IMR-90 (cell line): ENCODE data around the gene CLEC1A. TPM values are rescaled to one million over a fixed set of nuclear protein-coding genes. Genes with fewer than 3 reads are reported as not detected.

Experiments used
- ATAC-seq: fragments of 200-7000 bp; cut with Tn5 transposase; 2 replicates; pipeline ENCODE4 v1.9.1; 2020; ENCODE audit warnings: low read depth, mild to moderate bottlenecking, moderate library complexity
- BruUV-seq: library from RNA; stranded (reverse); fragments of 400-500 nt; replicated peaks from 2 replicates; lab custom pipeline; 2021; lab: Mats Ljungman, UMichigan
- CTCF ChIA-PET: fragments of 300-600 bp; formaldehyde crosslinking; extraction: SDS; loops from one replicate; lab custom pipeline; 2021; ENCODE audit warnings: antibody characterized with exemption; lab: Yijun Ruan, JAX
- POLR2A ChIA-PET: fragments of 300-600 bp; sonication (Branson Sonifier 250); formaldehyde crosslinking; loops from one replicate; lab custom pipeline; 2022; ENCODE audit warnings: antibody characterized with exemption; ENCODE audit not compliant: unreplicated experiment; lab: Charles Lee
- DNase-seq: peaks from one replicate; pipeline ENCODE4 v3.0.0; 2013
- H2AFZ ChIP-seq: replicated peaks from 2 replicates; pipeline ENCODE3; 2013; ENCODE audit warnings: low read length, mild to moderate bottlenecking; ENCODE audit not compliant: poor library complexity
- H2AK5ac ChIP-seq: 2 replicates; pipeline ENCODE4 v1.6.1; 2013; ENCODE audit warnings: low read depth, low read length, inconsistent platforms
- H2AK9ac ChIP-seq: replicated peaks from 2 replicates; pipeline ENCODE3; 2013; ENCODE audit warnings: mild to moderate bottlenecking, low read depth, low read length, moderate library complexity; ENCODE audit not compliant: poor library complexity
- H2BK120ac ChIP-seq: 2 replicates; pipeline ENCODE4 v1.6.1; 2013; ENCODE audit warnings: low read depth, low read length, inconsistent platforms
- H2BK15ac ChIP-seq: 3 replicates; pipeline ENCODE4 v1.6.1; 2013; ENCODE audit warnings: low read depth, low read length, inconsistent platforms
- H2BK20ac ChIP-seq: 2 replicates; pipeline ENCODE4 v1.6.1; 2013; ENCODE audit warnings: low read depth, mild to moderate bottlenecking, inconsistent platforms, low read length, moderate library complexity
- H2BK5ac ChIP-seq: 2 replicates; pipeline ENCODE4 v1.6.1; 2013; ENCODE audit warnings: mild to moderate bottlenecking, low read depth, low read length, inconsistent platforms; ENCODE audit not compliant: poor library complexity, severe bottlenecking
- H3K14ac ChIP-seq: replicated peaks from 2 replicates; pipeline ENCODE4 v1.6.1; 2013; ENCODE audit warnings: low read depth, low read length, inconsistent platforms
- H3K18ac ChIP-seq: 2 replicates; pipeline ENCODE4 v1.6.1; 2013; ENCODE audit warnings: low read depth, low read length, control low read depth
- H3K23ac ChIP-seq: 2 replicates; pipeline ENCODE4 v1.6.1; 2013; ENCODE audit warnings: low read depth, low read length, inconsistent platforms
- H3K27ac ChIP-seq: 2 replicates; pipeline ENCODE4 v1.5.1; 2013; ENCODE audit warnings: mild to moderate bottlenecking, control low read depth, low read length; ENCODE audit not compliant: insufficient read depth
- H3K27me3 ChIP-seq: 2 replicates; pipeline ENCODE4 v1.6.1; 2013; ENCODE audit warnings: low read length; ENCODE audit not compliant: control insufficient read depth, insufficient read depth
- H3K36me3 ChIP-seq: 2 replicates; pipeline ENCODE4 v1.6.1; 2013; ENCODE audit warnings: low read length, mixed read lengths; ENCODE audit not compliant: control insufficient read depth, insufficient read depth
- H3K4ac ChIP-seq: 2 replicates; pipeline ENCODE4 v1.6.1; 2013; ENCODE audit warnings: low read depth, low read length, inconsistent platforms
- H3K4me1 ChIP-seq: 2 replicates; pipeline ENCODE4 v1.6.1; 2013; ENCODE audit warnings: low read length, mixed read lengths; ENCODE audit not compliant: control insufficient read depth, insufficient read depth
- H3K4me2 ChIP-seq: 2 replicates; pipeline ENCODE4 v1.6.1; 2013; ENCODE audit warnings: low read depth, mild to moderate bottlenecking, control low read depth, low read length, moderate library complexity
- H3K4me3 ChIP-seq: 2 replicates; pipeline ENCODE4 v1.5.1; 2013; ENCODE audit warnings: low read depth, mild to moderate bottlenecking, control low read depth, low read length, moderate library complexity; ENCODE audit not compliant: insufficient read depth
- H3K56ac ChIP-seq: 2 replicates; pipeline ENCODE4 v1.6.1; 2013; ENCODE audit warnings: low read length, inconsistent platforms; ENCODE audit not compliant: insufficient read depth; ENCODE audit errors: extremely low read depth
- H3K79me1 ChIP-seq, 2 experiments: 2 replicates each; pipeline ENCODE4 v1.6.1; 2013; ENCODE audit warnings: low read length in 2 of 2, inconsistent platforms in 1 of 2, low read depth in 1 of 2
- H3K9ac ChIP-seq: 2 replicates; pipeline ENCODE4 v1.6.1; 2013; ENCODE audit warnings: low read depth, low read length, control low read depth
- H3K9me1 ChIP-seq: 2 replicates; pipeline ENCODE4 v1.6.1; 2013; ENCODE audit warnings: low read length, inconsistent platforms; ENCODE audit not compliant: insufficient read depth
- H3K9me3 ChIP-seq: 2 replicates; pipeline ENCODE4 v1.6.1; 2013; ENCODE audit warnings: low read length; ENCODE audit not compliant: control insufficient read depth, insufficient read depth
- H4K20me1 ChIP-seq: 2 replicates; pipeline ENCODE4 v1.6.1; 2013; ENCODE audit warnings: low read length, inconsistent platforms; ENCODE audit not compliant: insufficient read depth
- H4K5ac ChIP-seq: 2 replicates; pipeline ENCODE4 v1.6.1; 2013; ENCODE audit warnings: mild to moderate bottlenecking, low read depth, low read length, control low read depth
- H4K8ac ChIP-seq, 2 experiments: 2 replicates each; pipeline ENCODE4 v1.6.1; 2013; ENCODE audit warnings: low read depth in 2 of 2, low read length in 2 of 2, control low read depth in 1 of 2, inconsistent platforms in 1 of 2
- H4K91ac ChIP-seq: 2 replicates; pipeline ENCODE4 v1.6.1; 2013; ENCODE audit warnings: low read depth, low read length, inconsistent platforms; ENCODE audit not compliant: insufficient read depth
- BHLHE40 ChIP-seq: fragments of 150-350 bp; IDR thresholded peaks from 2 replicates; pipeline ENCODE4 v1.6.1; 2016; ENCODE audit warnings: mild to moderate bottlenecking, low read depth, low read length
- CEBPB ChIP-seq: IDR thresholded peaks from 2 replicates; pipeline ENCODE4 v1.6.1; 2012; ENCODE audit warnings: low read depth, low read length, improper control_type of control experiment
- MAFK ChIP-seq: IDR thresholded peaks from 2 replicates; pipeline ENCODE4 v1.6.1; 2012; ENCODE audit warnings: low read depth, low read length, improper control_type of control experiment
- MXI1 ChIP-seq: IDR thresholded peaks from 2 replicates; pipeline ENCODE4 v1.6.1; 2012; ENCODE audit warnings: low read depth, mild to moderate bottlenecking, low read length, moderate library complexity, borderline replicate concordance
- NFE2L2 ChIP-seq: fragments of 150-350 bp; IDR thresholded peaks from 2 replicates; pipeline ENCODE4 v1.6.1; 2016; ENCODE audit warnings: low read depth, mild to moderate bottlenecking, low read length
- POLR2A ChIP-seq: IDR thresholded peaks from 2 replicates; pipeline ENCODE4 v1.6.1; 2012; ENCODE audit warnings: mild to moderate bottlenecking, low read depth, low read length
- RAD21 ChIP-seq: IDR thresholded peaks from 2 replicates; pipeline ENCODE4 v1.6.1; 2012; ENCODE audit warnings: low read length, improper control_type of control experiment
- RCOR1 ChIP-seq: IDR thresholded peaks from 2 replicates; pipeline ENCODE4 v1.6.1; 2012; ENCODE audit warnings: mild to moderate bottlenecking, low read length, improper control_type of control experiment; ENCODE audit not compliant: insufficient replicate concordance
- RFX5 ChIP-seq: IDR thresholded peaks from 2 replicates; pipeline ENCODE4 v1.8.0; 2012; ENCODE audit warnings: low read depth, mild to moderate bottlenecking, low read length, moderate library complexity
- USF2 ChIP-seq: fragments of 150-350 bp; IDR thresholded peaks from 2 replicates; pipeline ENCODE4 v1.6.1; 2017; ENCODE audit warnings: mild to moderate bottlenecking, antibody characterized with exemption, low read length, low read depth
- WGBS, 2 experiments: methylation state at CpG; one replicate each; pipeline versions ENCODE4 v1.1.5 to v1.1.7; 2013; ENCODE audit warnings: missing lambda C conversion rate in 2 of 2; ENCODE audit not compliant: insufficient read length in 1 of 2; ENCODE audit errors: extremely low coverage in 2 of 2; 5-methylcytosine and 5-hydroxymethylcytosine counted together
- dilution Hi-C: fragments of 300-500 bp; cut with HindIII; formaldehyde crosslinking; loops from one replicate; pipeline ENCODE4 v1.14.3; 2018; ENCODE audit warnings: low sequenced_read_pairs; ENCODE audit not compliant: unreplicated experiment
- in situ Hi-C: fragments of 300-500 bp; cut with MboI; formaldehyde crosslinking; loops from 3 replicates; pipeline ENCODE4 v1.14.3; 2019; ENCODE audit warnings: low sequenced_read_pairs, inconsistent platforms, mixed read lengths
- intact Hi-C: fragments of 100-400 bp; cut with micrococcal nuclease; formaldehyde crosslinking; loops from 2 replicates; pipeline ENCODE4 v1.10.0; 2022
- polyA plus RNA-seq, 3 experiments: library from polyadenylated mRNA; depleted of rRNA; stranded (reverse); fragments of >200 nt; gene quantifications; 2 replicates each; pipeline ENCODE4 v1.2.3, GENCODE V29; 2012; ENCODE audit warnings: low replicate concordance in 1 of 3
- total RNA-seq: library from RNA; depleted of rRNA; stranded (reverse); fragments of >200 nt; gene quantifications from 2 replicates; pipeline ENCODE4 v1.2.3, GENCODE V29; 2012
- TF ChIP-seq, protein P1 (sequence below): conservative IDR thresholded peaks from 2 replicates; pipeline ENCODE4 v1.5.1; 2012; ENCODE audit warnings: mild to moderate bottlenecking, low read depth, low read length, improper control_type of control experiment

Gene CLEC1A
- total and polyA plus RNA-seq, 2 of the 4 experiments (the other 2 are of a cell fraction), result not detected

- Histone ChIP-seq H4K5ac (no peak overlapping the region), H3K27me3 (no peaks in the 10 kb centered on the region; the same call in 1 of the 2 replicates), H4K8ac (no peak overlapping the region), H3K4me2 (no peak overlapping the region), H2AFZ (no peak overlapping the region), H4K20me1 (no peaks in the 10 kb centered on the region), H3K18ac (no peak overlapping the region), H2BK15ac (no peak overlapping the region), H2BK5ac (no peak overlapping the region), H2AK9ac (no peak overlapping the region), H3K79me1 (no peaks in the 10 kb centered on the region), H3K23ac (no peak overlapping the region), H3K4me3 (no peak overlapping the region), H3K27ac (no peak overlapping the region), H3K9me1 (no peaks in the 10 kb centered on the region), H3K9ac (no peak overlapping the region), H3K4me1 (no peaks in the 10 kb centered on the region), H3K14ac (no peak overlapping the region), H2BK20ac (no peak overlapping the region), H2AK5ac (no peak overlapping the region), H2BK120ac (no peak overlapping the region), H3K36me3 (no peaks in the 10 kb centered on the region), H3K4ac (no peak overlapping the region), H3K9me3 (no peaks in the 10 kb centered on the region), H4K91ac (no peak overlapping the region), H3K56ac (no peak overlapping the region)
- CTCF ChIA-PET, result interaction anchor here (1.3 kb wide), 1 partner anchor 101 kb away, joined by 3 read pairs; no protein-coding TSS in a partner anchor
- dilution Hi-C loops (no loop called here), in situ Hi-C loops (no loop called here), intact Hi-C loops (no loop called here)
- WGBS, 2 experiments, result no CpG with 5 or more reads among the region's 4 CpGs
- POLR2A ChIA-PET, result no interaction called here
- TF ChIP-seq USF2 (no peak), MXI1 (no peak), MAFK (no peak), RFX5 (no peak), POLR2A (no peak), NFE2L2 (no peak), RCOR1 (no peak), BHLHE40 (no peak), CEBPB (no peak), RAD21 (no peak)
- TF ChIP-seq, protein P1, sequence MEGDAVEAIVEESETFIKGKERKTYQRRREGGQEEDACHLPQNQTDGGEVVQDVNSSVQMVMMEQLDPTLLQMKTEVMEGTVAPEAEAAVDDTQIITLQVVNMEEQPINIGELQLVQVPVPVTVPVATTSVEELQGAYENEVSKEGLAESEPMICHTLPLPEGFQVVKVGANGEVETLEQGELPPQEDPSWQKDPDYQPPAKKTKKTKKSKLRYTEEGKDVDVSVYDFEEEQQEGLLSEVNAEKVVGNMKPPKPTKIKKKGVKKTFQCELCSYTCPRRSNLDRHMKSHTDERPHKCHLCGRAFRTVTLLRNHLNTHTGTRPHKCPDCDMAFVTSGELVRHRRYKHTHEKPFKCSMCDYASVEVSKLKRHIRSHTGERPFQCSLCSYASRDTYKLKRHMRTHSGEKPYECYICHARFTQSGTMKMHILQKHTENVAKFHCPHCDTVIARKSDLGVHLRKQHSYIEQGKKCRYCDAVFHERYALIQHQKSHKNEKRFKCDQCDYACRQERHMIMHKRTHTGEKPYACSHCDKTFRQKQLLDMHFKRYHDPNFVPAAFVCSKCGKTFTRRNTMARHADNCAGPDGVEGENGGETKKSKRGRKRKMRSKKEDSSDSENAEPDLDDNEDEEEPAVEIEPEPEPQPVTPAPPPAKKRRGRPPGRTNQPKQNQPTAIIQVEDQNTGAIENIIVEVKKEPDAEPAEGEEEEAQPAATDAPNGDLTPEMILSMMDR, result no peak
- no peak for DNase-seq
- ATAC-seq, result no peak
- no TSS peak for BruUV-seq
Measured at GRCh38 chr12:10135126-10135525, 36.3 kb upstream of the CLEC1A start.
